HG02571 (cell line): ENCODE measurements around the gene TRIM52.
A peak's percentile ranks its signal among the peaks of the same experiment; 100 is the strongest.
"Not testable (repeated sequence)": the region's sequence is repeated elsewhere in the genome, so short reads cannot be mapped to it uniquely, and the experiment has no call there.

Source experiments
- ATAC-seq: cut with Tn5 transposase; IDR thresholded peaks from one replicate; pipeline ENCODE4 v1.9.1; 2021; ENCODE audit warnings: mild to moderate bottlenecking, moderate library complexity; ENCODE audit not compliant: unreplicated experiment

Gene TRIM52

DNA sequence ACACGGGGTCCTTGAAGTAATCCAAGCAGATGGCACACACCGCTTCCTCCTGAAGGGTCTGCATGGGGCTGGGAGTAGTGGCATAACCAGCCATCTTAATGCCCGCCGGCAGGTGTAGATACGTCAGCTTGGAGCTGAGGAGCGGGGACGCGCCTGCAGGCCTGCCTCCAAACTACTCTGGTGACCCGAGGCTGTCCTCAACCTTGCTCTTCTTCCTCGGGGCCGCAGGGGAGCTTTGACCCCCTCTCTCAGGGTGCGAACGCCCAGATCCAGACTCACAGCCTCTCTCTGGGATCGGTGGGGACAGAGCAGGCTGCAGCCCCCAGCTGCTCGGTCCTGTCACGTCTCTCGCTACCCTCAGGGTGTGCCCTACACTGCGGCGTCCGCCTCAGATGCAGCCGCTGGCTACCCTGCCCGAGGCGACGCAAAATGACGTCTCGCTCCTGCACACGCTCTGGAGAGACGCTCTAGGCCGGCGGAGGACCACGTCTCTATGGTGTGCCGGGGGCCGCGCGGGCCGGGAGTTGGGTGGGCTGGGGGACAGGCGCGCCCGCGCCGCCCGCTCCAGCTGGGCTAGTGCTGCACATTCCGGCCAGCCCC is at the start of gene TRIM52:
TRIM52 (minus strand) TSS at position 424 of the 600 bp plus-strand sequence; CDS start at position 94, 330 bp downstream.
- peak; percentile 78 for ATAC-seq

DNA sequence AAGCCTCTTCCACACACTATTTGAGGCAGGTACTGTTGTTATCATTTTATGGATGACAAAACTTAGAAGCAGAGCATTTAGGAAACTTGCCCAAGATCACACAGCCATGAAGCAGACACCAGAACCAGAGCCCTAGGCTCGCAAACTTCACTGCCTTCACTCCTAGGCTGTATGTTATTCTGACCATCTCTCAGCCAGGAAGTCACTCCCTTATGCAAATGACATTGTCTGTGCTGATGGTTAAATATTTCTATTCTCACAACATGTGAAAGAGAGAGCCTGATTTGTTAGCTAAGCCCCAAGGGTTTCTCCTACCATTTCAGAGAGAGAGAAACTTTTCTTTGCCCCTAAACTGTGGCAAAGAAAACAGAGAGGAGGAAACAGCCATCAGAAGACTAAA is 26.4 kb upstream of the TRIM52 start:
- not testable (repeated sequence) for ATAC-seq

DNA sequence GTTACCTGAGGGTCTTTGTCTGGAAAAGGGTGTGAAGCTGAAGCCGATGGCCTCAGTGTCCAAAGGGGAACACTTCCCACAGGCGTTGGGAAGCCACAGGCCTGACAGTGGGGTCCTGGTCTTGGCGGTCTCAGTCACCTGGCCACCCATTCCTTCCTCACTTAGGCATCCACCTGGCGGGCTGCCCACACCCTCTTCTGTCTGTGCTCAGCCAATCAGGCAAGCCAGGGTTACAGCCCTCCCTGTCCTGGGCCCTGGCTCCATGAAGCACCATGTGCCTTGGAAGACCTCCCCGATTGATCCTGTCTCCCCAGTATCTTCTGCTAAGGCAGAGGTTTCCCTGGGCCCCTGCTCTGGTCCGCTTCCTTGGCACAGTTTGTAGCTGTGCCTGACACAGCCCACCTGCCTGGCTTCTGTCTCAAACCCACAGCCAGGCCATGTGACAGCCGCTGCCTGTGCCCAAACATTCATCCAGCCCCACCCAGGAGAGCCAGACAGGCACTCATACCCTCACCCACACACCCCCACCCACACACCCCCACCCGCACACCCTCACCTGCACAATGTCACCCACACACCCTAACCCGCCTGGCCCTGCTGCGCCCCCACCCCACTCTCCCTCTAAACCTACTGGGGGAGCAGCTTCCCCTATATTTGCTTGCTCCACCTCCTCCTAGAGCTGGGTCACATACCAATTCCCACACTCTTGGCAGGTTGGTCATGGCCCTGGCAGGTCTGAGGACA is 25.2 kb upstream of the TRIM52 start:
- ATAC-seq = not testable (repeated sequence)

DNA sequence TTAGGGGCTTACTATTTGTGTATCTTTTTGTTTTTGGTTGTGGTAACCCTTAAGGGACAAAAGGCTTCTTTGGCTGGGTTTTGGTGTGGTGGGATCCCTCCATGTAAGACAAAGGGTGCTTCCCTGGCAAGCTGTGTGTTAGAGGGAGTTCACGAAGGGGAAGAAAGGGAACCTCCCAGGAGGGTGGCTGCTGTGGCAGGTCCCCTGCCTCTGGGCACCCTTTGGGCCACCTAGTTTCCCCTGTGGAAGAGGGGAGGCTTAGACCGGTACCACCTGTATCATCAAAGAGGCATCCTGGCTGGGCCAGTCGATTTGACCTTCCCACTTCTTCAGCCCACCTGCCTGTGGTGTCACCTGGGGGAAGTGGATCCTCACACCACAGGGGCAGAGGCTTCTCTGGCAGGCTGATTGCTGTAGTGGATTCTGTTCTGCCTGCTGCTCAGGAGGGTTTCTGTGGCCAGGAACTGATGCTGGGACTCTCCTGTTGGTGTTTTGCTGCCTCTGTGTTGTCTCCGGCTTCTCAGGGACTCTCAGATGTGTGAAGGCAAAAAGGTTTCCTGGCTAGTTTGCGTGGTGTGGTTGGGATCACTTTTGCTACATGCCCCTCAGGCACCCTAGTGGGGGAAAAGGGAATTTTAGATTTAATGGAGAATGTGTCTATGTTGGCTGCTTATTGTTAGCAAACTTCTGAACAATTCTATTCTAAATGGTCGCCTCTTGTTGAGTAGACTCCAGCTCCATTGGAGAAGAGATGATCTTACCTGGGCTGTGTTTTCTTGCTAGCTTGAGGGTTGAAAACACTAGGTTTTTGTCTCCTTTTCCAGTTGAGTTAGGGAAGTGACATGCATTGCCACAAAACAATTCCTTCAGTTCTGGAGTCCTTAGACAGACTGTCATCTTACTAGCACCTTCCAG is 23.2 kb upstream of the TRIM52 start:
- ATAC-seq = not testable (repeated sequence)

DNA sequence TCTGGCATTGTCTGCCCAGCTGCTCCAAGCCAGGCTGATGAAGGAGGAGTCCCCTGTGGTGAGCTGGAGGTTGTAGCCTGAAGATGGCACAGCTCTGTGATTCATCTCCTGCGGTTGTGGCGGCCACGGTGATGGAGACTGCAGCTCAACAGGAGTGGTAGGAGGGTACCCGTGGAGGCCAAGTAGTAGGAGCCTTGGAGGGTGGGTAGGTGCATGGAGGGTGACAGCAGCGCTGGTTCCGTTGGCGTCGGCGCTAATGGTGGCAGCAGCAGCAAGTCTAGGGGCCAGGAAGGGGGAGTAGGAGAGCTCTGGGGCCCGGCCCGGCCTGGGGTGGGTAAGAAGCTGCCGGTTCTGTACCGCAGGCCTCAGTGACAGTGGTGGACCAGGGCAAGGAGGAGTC is 22.4 kb upstream of the TRIM52 start:
- no peak for ATAC-seq

DNA sequence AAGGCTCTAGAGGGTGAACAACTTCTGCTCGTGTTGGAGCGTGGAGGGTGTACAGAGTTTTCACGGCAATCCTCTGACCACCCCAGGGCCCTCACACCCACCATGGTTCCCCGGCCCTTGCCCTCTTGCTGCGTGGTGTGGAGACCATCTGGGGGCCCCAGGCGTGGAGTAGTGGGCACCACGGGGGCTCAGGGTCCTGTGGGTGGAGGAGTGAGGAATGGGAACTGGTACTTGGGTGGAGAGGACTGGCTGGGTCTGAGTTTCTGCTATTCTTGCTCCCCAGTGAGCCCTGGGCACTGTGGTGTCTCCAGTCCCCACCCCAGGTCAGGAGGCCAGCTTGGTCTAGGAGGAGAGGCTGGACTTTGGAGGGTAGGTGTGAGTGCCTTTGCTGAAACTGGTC is 21.9 kb upstream of the TRIM52 start:
- no peak for ATAC-seq

DNA sequence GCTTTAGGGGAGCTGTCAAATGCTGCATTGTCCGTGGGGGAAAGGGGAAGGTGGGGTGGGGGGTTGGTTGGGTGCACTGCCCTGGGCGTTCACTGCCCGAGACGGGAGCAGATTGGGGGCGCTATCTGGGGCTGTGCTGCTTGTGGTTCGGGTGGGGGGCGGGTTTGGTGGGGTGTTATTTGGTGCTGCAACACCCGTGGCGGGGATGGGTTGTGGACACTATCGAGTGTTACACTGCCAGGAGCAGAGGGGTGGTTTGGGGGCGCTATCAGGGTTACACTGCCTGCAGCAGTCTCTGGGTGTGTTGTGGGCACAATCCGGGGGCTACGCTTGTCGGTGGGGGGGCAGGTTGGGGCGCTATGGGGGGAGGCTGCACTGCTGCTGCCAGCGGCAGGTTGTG is 21.5 kb upstream of the TRIM52 start:
- not testable (repeated sequence) for ATAC-seq

DNA sequence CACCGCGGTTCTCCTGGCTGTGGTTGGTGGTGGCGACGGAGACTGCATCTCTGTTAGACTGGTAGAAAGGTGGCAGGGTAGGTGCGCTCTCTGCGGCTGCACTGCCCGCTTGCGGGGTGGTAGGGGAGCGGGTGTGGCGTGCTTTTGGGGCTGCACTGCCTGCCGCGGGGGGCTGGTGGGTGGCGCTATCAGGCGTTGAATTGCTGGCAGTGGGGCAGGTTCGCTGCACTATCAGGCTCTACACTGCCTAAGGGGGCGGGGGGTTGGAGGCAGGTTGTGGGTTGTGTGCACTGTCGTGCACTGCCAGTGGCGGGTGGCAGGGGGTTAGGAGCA is 21.0 kb upstream of the TRIM52 start:
- no peak for ATAC-seq

DNA sequence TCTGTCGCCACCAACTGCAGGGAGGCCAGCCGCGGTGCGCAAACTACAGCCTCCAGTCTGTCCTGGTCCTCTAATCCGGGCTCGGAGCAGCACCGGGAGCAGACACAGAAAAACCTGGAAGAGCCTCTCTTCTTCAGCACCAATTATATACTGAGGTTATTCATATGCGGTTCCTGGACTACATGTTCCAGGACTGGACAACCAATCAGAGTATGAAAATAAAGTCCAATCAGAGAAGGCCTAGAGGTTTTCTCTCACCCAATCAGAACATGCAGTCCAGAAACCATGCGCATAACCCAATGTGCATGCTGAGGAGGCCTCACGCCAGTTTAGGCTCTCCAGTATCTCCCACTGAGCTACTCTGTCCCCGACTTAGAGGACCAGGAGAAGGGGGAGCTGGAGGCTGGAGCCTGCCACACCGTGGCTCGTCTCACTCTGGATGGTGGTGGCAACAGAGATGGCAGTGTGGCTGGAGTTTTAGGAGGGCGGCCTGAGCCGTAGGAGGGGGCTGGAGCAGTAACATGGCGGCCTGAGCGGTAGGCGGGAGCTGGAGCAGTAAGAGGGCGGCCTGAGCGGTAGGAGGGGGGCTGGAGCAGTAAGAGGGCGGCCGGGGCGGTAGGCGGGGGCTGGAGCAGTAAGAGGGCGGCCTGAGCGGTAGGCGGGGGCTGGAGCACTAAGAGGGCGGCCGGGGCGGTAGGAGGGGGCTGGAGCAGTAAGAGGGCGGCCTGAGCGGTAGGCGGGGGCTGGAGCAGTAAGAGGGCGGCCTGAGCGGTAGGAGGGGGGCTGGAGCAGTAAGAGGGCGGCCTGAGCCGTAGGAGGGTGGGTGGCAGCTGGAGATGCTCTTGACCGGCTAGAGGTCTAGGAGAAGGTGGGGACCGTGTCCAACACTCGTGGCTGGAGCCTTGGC is 20.4 kb upstream of the TRIM52 start:
- ATAC-seq = no peak

DNA sequence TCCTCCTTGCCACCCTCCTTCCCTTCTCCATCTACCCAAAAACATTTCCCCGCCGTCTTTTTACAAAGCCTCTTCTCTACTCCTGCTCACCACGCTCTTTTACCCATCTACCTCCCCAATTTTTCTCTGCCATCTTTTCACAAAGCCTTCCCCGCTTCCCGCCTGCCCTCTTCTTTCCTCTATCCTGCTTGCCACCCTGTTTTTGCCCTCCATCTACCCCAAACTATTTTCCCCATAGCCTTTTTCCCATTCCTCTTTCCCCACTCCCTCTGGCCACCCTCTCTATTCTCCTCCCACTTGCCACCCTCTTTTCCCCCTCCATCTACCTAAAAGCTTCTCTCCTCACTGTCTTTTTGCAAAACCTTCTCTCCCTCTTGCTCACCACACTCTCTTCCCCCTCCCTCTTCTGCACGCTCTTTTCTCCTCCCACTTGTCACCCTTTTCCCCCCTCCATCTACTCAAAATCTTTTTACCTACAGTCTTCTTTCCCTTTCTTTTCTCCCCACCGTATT is 19.4 kb upstream of the TRIM52 start:
- no peak for ATAC-seq

DNA sequence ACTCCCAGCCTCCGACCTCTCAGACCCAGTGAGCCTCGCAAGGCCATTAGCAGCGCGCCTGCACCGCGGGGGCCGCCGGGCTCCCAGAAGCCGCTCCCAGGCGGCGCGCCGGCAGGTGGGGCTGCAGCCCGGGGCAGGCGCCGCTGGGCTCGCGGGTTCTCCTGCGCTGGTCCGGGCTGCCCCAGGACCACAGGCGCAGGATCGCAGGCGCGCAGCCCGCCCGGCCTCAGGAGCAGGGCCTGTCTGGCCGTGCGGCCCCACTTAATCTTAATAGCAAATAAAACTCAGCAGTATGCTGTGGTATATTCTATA is 12.4 kb upstream of the TRIM52 start:
- not testable (repeated sequence) for ATAC-seq

DNA sequence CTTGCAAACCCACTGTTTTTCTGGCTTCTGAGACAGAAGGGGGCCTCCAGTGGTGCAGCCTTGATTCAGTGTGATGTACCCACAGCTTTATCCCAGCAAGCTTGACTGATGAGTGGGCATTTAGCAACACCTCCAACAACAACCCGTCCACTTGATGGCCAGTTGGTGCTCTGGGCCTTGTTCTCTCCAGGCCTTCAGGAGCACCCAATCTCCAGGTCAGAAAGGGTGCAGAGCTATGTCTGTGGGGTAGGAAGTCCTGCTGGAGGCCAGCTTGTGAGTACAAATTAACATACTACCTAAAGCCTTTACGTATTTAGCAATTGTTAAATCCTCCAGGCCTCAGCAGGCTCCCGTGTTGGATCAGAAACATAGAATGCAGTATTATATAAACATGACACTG is 10.1 kb upstream of the TRIM52 start:
- ATAC-seq = no peak

DNA sequence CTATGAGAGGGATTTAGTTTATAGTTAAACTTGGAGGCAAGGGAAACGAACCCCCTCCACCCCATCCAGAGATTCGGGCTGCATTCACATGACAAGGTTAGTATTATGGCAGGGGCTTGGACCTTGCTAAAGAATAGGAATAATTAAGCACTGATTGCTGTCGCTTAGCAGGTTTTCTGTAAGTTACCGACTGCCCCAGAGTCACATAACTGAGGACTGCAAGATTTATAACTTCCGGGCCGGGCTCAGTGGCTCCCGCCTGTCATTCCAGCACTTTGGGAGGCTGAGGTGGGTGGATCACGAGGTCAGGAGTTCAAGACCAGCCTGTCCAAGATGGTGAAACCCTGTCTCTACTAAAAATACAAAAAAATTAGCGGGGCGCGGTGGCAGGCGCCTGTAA is 7.0 kb upstream of the TRIM52 start:
- ATAC-seq = not testable (repeated sequence)

DNA sequence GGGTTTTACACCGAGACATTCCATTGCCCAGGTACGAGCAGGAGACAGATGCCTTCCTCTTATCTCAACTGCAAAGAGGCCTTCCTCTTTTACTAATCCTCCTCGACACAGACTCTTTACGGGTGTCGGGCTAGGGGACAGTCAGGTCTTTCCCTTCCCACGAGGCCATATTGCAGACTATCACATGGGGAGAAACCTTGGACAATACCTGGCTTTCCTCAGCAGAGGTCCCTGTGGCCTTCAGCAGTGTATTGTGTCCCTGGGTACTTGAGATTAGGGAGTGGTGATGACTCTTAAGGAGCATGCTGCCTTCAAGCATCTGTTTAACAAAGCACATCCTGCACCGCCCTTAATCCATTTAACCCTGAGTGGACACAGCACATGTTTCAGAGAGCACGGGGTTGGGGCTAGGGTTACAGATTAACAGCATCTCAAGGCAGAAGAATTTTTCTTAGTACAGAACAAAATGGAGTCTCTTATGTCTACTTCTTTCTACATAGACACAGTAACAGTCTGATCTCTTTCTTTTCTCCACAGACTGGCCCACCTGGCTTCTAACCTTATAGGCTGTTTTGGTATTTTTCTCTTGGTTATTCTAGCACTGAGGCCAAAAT is 6.5 kb upstream of the TRIM52 start:
- ATAC-seq = not testable (repeated sequence)

DNA sequence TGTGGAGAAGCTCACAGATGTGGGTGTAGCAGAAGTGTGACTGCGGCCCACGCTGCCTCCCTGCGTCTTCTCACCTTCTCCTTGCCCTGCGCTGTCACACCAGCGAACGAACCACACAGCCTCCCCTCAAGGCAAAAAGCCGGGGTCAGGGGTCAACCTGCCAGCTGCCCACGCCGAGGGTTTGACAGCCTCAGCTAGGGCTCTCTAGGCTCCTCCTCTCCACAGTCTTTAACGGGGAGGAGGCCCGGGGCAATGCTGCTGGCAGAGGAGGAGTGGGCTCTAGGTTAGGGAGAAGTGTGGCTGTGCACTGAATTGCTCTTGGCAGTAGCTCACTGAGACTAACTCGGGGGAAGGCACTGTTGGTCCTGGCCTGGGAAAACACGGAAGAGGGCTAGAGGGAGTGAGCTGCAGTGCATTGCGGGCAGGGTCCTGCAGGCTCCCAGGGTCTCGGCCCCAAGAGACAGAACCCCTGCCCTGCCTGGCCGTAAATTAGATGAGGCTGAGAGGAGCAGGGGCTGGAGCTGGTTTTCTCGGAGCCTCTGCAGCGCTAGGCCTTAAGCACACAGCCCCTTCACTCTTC is 4.2 kb upstream of the TRIM52 start:
- ATAC-seq = no peak

DNA sequence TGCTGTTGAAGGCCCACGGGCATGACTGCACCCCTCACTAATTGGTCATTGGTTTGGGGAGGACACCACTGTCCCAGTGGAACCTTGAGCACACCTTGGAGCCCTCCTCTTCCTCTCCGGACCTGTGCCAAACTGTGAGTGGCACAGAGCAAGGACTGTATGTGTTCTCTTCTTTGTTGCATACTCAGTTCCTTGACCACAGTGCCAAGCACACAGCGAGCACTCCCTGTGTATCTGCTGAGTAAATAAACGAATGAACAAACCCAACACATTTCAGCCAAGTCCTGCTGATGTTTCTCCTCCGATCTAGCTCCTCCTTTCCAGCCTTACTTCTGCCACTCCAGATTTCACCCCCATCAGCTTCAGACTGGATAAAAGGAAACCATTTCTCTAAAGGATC is 2.7 kb upstream of the TRIM52 start:
- ATAC-seq = no peak

DNA sequence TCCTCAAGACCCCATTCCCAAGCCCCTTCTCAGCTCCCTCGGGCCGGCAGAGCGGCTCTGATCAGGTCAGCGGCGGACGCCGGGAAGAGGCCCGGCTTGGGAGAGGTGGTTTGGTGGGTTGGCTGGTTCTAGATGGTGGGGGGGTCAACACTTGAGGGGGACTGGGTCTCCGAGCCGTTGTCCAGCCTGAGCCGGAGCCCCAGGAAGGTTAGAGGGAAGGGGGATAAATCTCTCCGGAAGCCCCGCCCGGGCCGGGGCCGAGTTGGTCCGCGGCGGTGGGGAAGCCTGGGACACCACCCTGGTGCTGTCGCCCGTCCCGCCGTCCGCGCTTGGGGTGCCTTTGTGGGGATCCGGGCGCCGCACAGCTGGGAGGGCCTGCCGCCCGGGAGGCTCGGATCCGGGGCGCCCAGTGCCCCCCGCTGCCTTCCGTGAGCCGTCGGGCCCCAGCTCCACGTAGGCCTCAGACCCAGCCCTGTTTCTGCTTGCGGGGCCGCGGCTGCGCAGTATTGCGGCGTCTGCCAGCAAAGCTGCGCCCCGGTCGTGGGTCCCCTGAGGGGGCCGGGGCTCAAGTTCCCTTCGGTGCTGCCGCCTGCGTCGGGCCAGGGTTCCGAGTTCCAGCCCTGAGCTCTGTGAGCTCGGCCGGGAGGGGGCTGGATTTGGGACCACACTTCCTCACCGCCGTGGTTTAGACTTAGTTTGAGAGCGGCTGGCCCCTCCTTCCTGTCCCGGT is 542 bp upstream of the TRIM52 start:
- ATAC-seq = peak; percentile 52

DNA sequence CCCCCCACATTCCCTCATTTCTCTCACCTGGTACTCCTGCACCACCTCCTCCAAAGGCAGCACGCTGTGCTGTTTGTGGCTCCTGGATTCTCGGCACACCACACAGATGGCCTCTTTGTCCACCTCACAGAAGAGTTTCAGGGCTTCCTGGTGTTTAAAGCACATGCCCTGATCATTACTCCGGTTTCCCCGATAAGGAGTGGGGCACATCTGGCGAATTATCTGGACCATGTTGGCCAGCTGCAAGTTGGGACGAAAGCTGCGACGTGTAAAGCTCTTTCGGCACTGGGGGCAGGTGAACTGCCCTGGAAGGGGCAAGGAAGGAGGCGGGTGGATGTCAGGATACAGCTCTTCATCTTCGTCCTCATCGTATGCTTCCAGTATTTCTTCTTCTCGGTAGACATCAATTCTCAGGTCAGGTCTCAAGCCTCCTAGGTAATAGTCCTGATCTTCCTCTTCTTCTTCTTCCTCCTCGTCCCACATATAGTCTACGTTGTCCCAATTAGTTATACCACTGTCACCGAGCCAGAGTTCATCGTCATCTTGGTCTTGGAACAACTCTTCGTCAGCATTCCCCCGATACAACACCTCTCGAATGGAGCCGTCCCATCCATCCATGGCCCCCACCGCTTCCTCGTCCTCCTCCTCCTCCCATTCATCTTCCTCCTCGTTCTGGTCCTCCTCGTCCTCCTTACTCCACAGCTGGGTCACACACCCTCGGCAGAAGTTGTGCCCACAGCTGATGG is 796 bp downstream of the TRIM52 start:
- ATAC-seq = no peak
